Trophoblast cell (in vitro differentiated cells and primary cell): ENCODE results near the gene GABRG3.

ENCODE experiments used
- DNase-seq, 2 donors: peaks; one replicate each; pipeline ENCODE4 v3.0.0-alpha.2; 2016
- H2AFZ ChIP-seq: 2 replicates; pipeline ENCODE4 v1.6.1; 2013; ENCODE audit warnings: low read length, moderate library complexity, mild to moderate bottlenecking; ENCODE audit not compliant: insufficient read depth, poor library complexity
- H2AK5ac ChIP-seq: 2 replicates; pipeline ENCODE4 v1.6.1; 2013; ENCODE audit warnings: mild to moderate bottlenecking, low read length
- H2BK120ac ChIP-seq: 2 replicates; pipeline ENCODE4 v1.6.1; 2013; ENCODE audit warnings: low read length, mild to moderate bottlenecking, moderate library complexity; ENCODE audit not compliant: insufficient read depth, poor library complexity
- H2BK12ac ChIP-seq: 2 replicates; pipeline ENCODE4 v1.6.1; 2013; ENCODE audit warnings: mild to moderate bottlenecking, low read length, moderate library complexity
- H2BK5ac ChIP-seq: 2 replicates; pipeline ENCODE4 v1.6.1; 2013; ENCODE audit warnings: low read length, low read depth, moderate library complexity, mild to moderate bottlenecking; ENCODE audit not compliant: poor library complexity
- H3K14ac ChIP-seq: 2 replicates; pipeline ENCODE4 v1.6.1; 2013; ENCODE audit warnings: mild to moderate bottlenecking, low read length
- H3K18ac ChIP-seq: 2 replicates; pipeline ENCODE4 v1.6.1; 2013; ENCODE audit warnings: mild to moderate bottlenecking, low read length
- H3K23ac ChIP-seq: 2 replicates; pipeline ENCODE4 v1.6.1; 2013; ENCODE audit warnings: low read length
- H3K27ac ChIP-seq: 2 replicates; pipeline ENCODE4 v1.5.1; 2013; ENCODE audit warnings: low read depth, mild to moderate bottlenecking, inconsistent platforms, low read length, moderate library complexity
- H3K27me3 ChIP-seq: 2 replicates; pipeline ENCODE4 v1.6.1; 2013; ENCODE audit warnings: inconsistent platforms, mild to moderate bottlenecking, low read length, moderate library complexity; ENCODE audit not compliant: insufficient read depth
- H3K36me3 ChIP-seq, 2 experiments: 1 replicate in 1 of 2; 2 replicates in 1 of 2; pipeline ENCODE4 v1.6.1; 2013; ENCODE audit warnings: low read length in 2 of 2, mild to moderate bottlenecking in 2 of 2, moderate library complexity in 1 of 2; ENCODE audit not compliant: insufficient read depth in 2 of 2, control insufficient read depth in 1 of 2
- H3K4ac ChIP-seq: 2 replicates; pipeline ENCODE4 v1.6.1; 2013; ENCODE audit warnings: low read depth, mild to moderate bottlenecking, low read length, moderate library complexity
- H3K4me1 ChIP-seq, 2 experiments: 1 replicate in 1 of 2; 2 replicates in 1 of 2; pipeline ENCODE4 v1.6.1; 2013; ENCODE audit warnings: low read length in 2 of 2, mild to moderate bottlenecking in 2 of 2, moderate library complexity in 1 of 2; ENCODE audit not compliant: insufficient read depth in 2 of 2, control insufficient read depth in 1 of 2
- H3K4me2 ChIP-seq: 2 replicates; pipeline ENCODE4 v1.6.1; 2013; ENCODE audit warnings: inconsistent platforms, mild to moderate bottlenecking, low read length, moderate library complexity
- H3K4me3 ChIP-seq: 2 replicates; pipeline ENCODE4 v1.5.1; 2013; ENCODE audit warnings: mild to moderate bottlenecking, low read depth, low read length, inconsistent platforms
- H3K79me1 ChIP-seq: one replicate; pipeline ENCODE4 v1.6.1; 2013; ENCODE audit warnings: low read length
- H3K79me2 ChIP-seq: 2 replicates; pipeline ENCODE4 v1.6.1; 2013; ENCODE audit warnings: low read length, mild to moderate bottlenecking; ENCODE audit not compliant: control insufficient read depth, insufficient read depth, poor library complexity
- H3K9ac ChIP-seq: 2 replicates; pipeline ENCODE4 v1.6.1; 2013; ENCODE audit warnings: mild to moderate bottlenecking, low read length
- H3K9me3 ChIP-seq: 2 replicates; pipeline ENCODE4 v1.6.1; 2013; ENCODE audit warnings: low read depth, mild to moderate bottlenecking, control low read depth, inconsistent platforms, low read length; ENCODE audit not compliant: insufficient read depth
- H4K12ac ChIP-seq: 2 replicates; pipeline ENCODE4 v1.6.1; 2013; ENCODE audit warnings: low read depth, mild to moderate bottlenecking, low read length, moderate library complexity
- H4K8ac ChIP-seq: 2 replicates; pipeline ENCODE4 v1.6.1; 2013; ENCODE audit warnings: low read depth, mild to moderate bottlenecking, low read length, moderate library complexity
- H4K91ac ChIP-seq: one replicate; pipeline ENCODE4 v1.6.1; 2013; ENCODE audit warnings: low read depth, mild to moderate bottlenecking, low read length, moderate library complexity
- WGBS: extraction: QIAGEN DNeasy Blood & Tissue Kit; methylation state at CpG from one replicate; pipeline ENCODE4 v1.1.7; 2013; ENCODE audit warnings: missing lambda C conversion rate; ENCODE audit not compliant: insufficient read length, insufficient coverage; ENCODE audit errors: extremely low coverage; 5-methylcytosine and 5-hydroxymethylcytosine counted together

Gene GABRG3

DNA sequence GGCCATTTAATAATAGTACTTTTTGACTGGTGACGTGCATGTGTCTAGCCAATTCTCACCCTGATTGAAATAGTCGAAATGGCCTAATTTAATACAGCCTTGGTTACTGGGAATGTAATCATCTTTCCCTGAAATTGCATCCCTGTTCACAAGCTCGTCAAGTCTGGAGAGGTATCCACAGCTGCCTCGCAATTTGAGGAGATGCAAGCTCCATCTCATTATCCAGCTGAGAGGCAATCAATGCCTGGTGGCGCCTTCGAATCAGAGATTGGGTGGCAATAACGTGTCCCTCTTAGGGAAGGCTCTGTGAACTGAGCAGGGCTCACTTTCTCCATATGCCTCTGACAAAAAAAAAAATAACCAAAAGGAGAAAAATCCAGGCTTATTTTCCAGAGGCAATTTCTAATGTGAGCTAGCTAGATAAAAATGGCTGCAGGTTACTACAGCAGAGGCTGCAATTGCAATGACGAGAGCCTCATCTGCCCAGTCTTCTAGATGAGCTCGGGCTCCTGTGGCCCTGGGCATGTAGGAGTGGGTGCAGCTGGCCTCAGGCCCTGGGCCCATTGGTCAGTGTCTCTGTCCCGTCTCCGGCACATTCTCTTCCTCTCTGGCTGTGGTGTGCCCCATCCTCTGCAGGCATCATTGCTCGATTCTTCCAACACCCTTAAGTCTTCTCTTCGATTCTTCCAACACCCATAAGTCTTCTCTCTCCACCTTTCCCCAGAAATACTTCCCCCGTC is 487.5 kb downstream of the GABRG3 start:
- Histone ChIP-seq H3K4me3 (no peak overlapping the region), H2BK12ac (no peak overlapping the region), H3K4ac (no peak overlapping the region), H3K9ac (no peak overlapping the region), H3K18ac (no peak overlapping the region), H4K12ac (no peak overlapping the region), H3K36me3 (no peaks in the 10 kb centered on the region), H3K23ac (no peak overlapping the region), H3K27me3 (no peaks in the 10 kb centered on the region), H2BK5ac (no peak overlapping the region), H3K79me1 (no peaks in the 10 kb centered on the region), H2BK120ac (no peak overlapping the region), H3K14ac (no peak overlapping the region), H2AK5ac (no peak overlapping the region), H3K27ac (no peak overlapping the region), H3K79me2 (no peaks in the 10 kb centered on the region), H3K4me2 (no peak overlapping the region), H3K9me3 (peaks cover 3% of the 10 kb centered on the region), H4K91ac (no peak overlapping the region), H4K8ac (no peak overlapping the region), H3K4me1 (no peaks in the 10 kb centered on the region), H2AFZ (no peak overlapping the region)
- DNase-seq: no peak
- WGBS: no CpG with 5 or more reads among the region's 14 CpGs

DNA sequence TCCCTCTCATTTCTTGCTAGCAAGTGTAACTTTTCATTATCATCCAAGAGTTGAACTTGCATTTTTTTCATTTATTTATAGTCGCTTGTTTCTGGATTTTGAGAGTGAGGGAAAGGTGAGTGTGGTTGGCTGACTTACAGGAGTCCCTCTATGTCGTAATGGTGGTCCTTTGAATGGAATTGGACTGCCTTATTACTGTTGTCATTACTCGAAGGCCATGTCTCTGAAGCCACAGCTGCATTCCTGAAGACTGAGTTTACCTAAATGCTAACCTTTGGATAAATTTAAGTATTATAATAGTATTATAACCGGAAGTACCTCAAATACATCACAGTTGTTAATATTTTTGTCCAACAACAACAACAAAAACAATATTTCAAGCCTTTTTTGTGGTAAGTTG is 488.9 kb downstream of the GABRG3 start:
- H3K4ac ChIP-seq: no peak overlapping the region
- no peak overlapping the region for H3K23ac ChIP-seq
- no peak overlapping the region for H3K9ac ChIP-seq
- H3K14ac ChIP-seq: no peak overlapping the region
- peaks cover 3% of the 10 kb centered on the region for H3K9me3 ChIP-seq
- H4K12ac ChIP-seq: no peak overlapping the region
- H2BK12ac ChIP-seq: no peak overlapping the region
- no peaks in the 10 kb centered on the region for H3K36me3 ChIP-seq
- no peak overlapping the region for H4K91ac ChIP-seq
- H3K27me3 ChIP-seq: no peaks in the 10 kb centered on the region
- H3K79me2 ChIP-seq: no peaks in the 10 kb centered on the region
- no peak overlapping the region for H2BK5ac ChIP-seq
- no peak overlapping the region for H2AFZ ChIP-seq
- H3K4me3 ChIP-seq: no peak overlapping the region
- H4K8ac ChIP-seq: no peak overlapping the region
- DNase-seq: no peak
- WGBS: no CpG with 5 or more reads among the region's 4 CpGs
- no peak overlapping the region for H3K27ac ChIP-seq
- H2AK5ac ChIP-seq: no peak overlapping the region
- no peaks in the 10 kb centered on the region for H3K4me1 ChIP-seq
- H3K18ac ChIP-seq: no peak overlapping the region
- H3K4me2 ChIP-seq: no peak overlapping the region
- H2BK120ac ChIP-seq: no peak overlapping the region
- no peaks in the 10 kb centered on the region for H3K79me1 ChIP-seq

DNA sequence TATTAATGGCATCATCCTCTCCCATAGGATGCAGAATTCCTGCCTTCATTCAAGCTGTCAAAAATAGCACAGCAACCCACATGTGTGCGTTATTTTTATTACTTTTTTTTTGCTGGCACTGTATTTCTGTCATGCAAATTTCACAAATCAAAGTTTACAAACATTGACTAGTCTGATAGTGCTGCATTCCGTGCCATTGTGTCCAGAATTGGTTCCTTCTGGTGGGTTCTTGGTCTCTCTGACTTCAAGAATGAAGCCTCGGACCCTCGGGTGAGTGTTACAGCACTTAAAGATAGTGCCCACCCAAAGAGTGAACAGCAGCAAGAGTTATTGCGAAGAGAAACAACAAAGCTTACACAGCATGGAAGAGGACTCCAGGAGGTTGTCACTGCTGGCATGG is 490.2 kb downstream of the GABRG3 start:
- H3K27ac ChIP-seq: no peak overlapping the region
- H2BK12ac ChIP-seq: no peak overlapping the region
- H3K27me3 ChIP-seq: no peaks in the 10 kb centered on the region
- H3K4me3 ChIP-seq: no peak overlapping the region
- no peak overlapping the region for H3K14ac ChIP-seq
- H4K8ac ChIP-seq: no peak overlapping the region
- H3K18ac ChIP-seq: no peak overlapping the region
- no peak for DNase-seq
- no peak overlapping the region for H3K4ac ChIP-seq
- no peaks in the 10 kb centered on the region for H3K9me3 ChIP-seq
- no peaks in the 10 kb centered on the region for H3K79me1 ChIP-seq
- H3K4me2 ChIP-seq: no peak overlapping the region
- H2BK120ac ChIP-seq: no peak overlapping the region
- no CpG with 5 or more reads among the region's 5 CpGs for WGBS
- no peak overlapping the region for H4K12ac ChIP-seq
- H2AFZ ChIP-seq: no peak overlapping the region
- no peak overlapping the region for H2AK5ac ChIP-seq
- no peaks in the 10 kb centered on the region for H3K36me3 ChIP-seq
- no peak overlapping the region for H3K9ac ChIP-seq
- H2BK5ac ChIP-seq: no peak overlapping the region
- H3K4me1 ChIP-seq: no peaks in the 10 kb centered on the region
- no peak overlapping the region for H4K91ac ChIP-seq
- no peaks in the 10 kb centered on the region for H3K79me2 ChIP-seq
- H3K23ac ChIP-seq: no peak overlapping the region

DNA sequence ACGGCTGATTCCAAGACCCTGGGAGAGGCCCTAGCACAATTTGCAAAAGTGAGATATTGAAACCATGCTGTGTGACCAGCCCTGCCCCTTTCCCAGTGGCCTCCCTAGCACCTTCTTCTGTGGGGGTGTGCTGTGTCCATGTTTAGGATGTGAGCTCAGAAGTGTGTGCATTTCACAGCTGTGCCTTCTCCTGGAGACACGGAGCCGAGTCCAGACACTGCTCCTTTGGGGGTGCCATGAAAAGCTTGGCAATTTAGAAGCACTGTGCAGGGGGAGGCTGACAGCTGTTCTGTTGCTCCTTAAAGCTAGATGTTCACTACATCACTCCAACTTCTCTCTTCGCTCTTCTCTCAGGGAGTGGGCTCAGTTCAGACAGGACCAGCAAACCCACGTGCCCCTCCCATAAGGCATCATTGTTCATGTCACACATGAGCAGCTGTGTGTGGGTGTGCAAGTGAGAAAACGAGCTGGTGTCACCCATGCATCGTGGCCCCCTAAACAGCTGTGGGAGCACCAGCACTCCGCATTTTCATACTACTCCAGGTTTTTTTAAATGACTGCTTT is 492.6 kb downstream of the GABRG3 start:
- no peak for DNase-seq
- Histone ChIP-seq H4K91ac (no peak overlapping the region), H3K27ac (no peak overlapping the region), H2AFZ (no peak overlapping the region), H3K23ac (no peak overlapping the region), H4K12ac (no peak overlapping the region), H3K79me2 (no peaks in the 10 kb centered on the region), H2BK5ac (no peak overlapping the region), H3K27me3 (no peaks in the 10 kb centered on the region), H2BK12ac (no peak overlapping the region), H3K9me3 (no peaks in the 10 kb centered on the region), H2AK5ac (no peak overlapping the region), H3K4ac (no peak overlapping the region), H3K18ac (no peak overlapping the region), H3K4me3 (no peak overlapping the region), H3K36me3 (no peaks in the 10 kb centered on the region), H3K9ac (no peak overlapping the region), H4K8ac (no peak overlapping the region), H3K4me2 (no peak overlapping the region), H3K4me1 (no peaks in the 10 kb centered on the region), H2BK120ac (no peak overlapping the region), H3K79me1 (no peaks in the 10 kb centered on the region), H3K14ac (no peak overlapping the region)
- WGBS: no CpG with 5 or more reads among the region's 8 CpGs
